Aorta (tissue), 5 donors: ENCODE results near the gene MRTFA. TPM values are rescaled to one million over a fixed set of nuclear protein-coding genes. Genes with fewer than 3 reads are reported as not detected.

Source experiments
- ATAC-seq: fragments of 200-7000 bp; cut with Tn5 transposase; one replicate; pipeline ENCODE4 v1.9.1; 2022; ENCODE audit warnings: moderate library complexity; ENCODE audit not compliant: low FRiP score
- DNase-seq, 2 donors: peaks; one replicate each; pipeline ENCODE4 v3.0.0-alpha.2; 2020
- H3K27ac ChIP-seq, 2 donors: one replicate each; pipeline ENCODE4 v1.5.1; 2013; ENCODE audit warnings: low read length in 2 of 2, mild to moderate bottlenecking in 2 of 2, moderate library complexity in 2 of 2, control low read depth in 1 of 2, inconsistent platforms in 1 of 2, low read depth in 1 of 2
- H3K27me3 ChIP-seq, 2 donors: one replicate each; pipeline ENCODE4 v1.6.1; 2013; ENCODE audit warnings: control low read depth in 1 of 2, low read length in 1 of 2, mild to moderate bottlenecking in 1 of 2, moderate library complexity in 1 of 2; ENCODE audit not compliant: insufficient read depth in 2 of 2, control insufficient read depth in 1 of 2
- H3K36me3 ChIP-seq, 2 donors: one replicate each; pipeline ENCODE4 v1.6.1; 2013; ENCODE audit warnings: control low read depth in 1 of 2, low read length in 1 of 2, mild to moderate bottlenecking in 1 of 2; ENCODE audit not compliant: insufficient read depth in 2 of 2, control insufficient read depth in 1 of 2
- H3K4me1 ChIP-seq, 2 donors: one replicate each; pipeline ENCODE4 v1.6.1; 2013; ENCODE audit warnings: low read length in 2 of 2, control low read depth in 1 of 2, mild to moderate bottlenecking in 1 of 2, moderate library complexity in 1 of 2; ENCODE audit not compliant: insufficient read depth in 2 of 2, control insufficient read depth in 1 of 2
- H3K4me3 ChIP-seq, 2 donors: one replicate each; pipeline ENCODE4 v1.5.1; 2013; ENCODE audit warnings: low read length in 2 of 2, control low read depth in 1 of 2, mild to moderate bottlenecking in 1 of 2
- H3K9me3 ChIP-seq: one replicate; pipeline ENCODE4 v1.6.1; 2013; ENCODE audit warnings: mild to moderate bottlenecking, low read length; ENCODE audit not compliant: control insufficient read depth
- WGBS, 2 donors: extraction: QIAGEN DNeasy Blood & Tissue Kit; methylation state at CpG; one replicate each; pipeline ENCODE4 v1.1.7; 2013; 5-methylcytosine and 5-hydroxymethylcytosine counted together
- intact Hi-C, 2 donors: fragments of 100-400 bp; cut with DNase I; formaldehyde crosslinking; loops; one replicate each; pipeline versions ENCODE4 v1.14.2 to v1.15.0; 2022
- polyA plus RNA-seq, 2 donors: library from polyadenylated mRNA; stranded (reverse); fragments of 200-250 nt; gene quantifications; one replicate each; pipeline ENCODE4 v1.2.3, GENCODE V29; 2013
- total RNA-seq, 2 donors: library from RNA; stranded (reverse); fragmentation: NEBNext Ultra II Directional; extraction: Animal tissue kit (Norgen Biotek cat#: 25700); gene quantifications; one replicate each; pipeline ENCODE4 v1.2.1, GENCODE V29; 2021
- donor health status: healthy with polysubstance abuse.
- donor health status: Bipolar disorder and iron deficiency.
- donor health status: DM: no; HTN: no; CAD: no.
- donor health status: DM: no; HTN: no; CAD: no.
- donor health status: DM: yes; HTN: yes; CAD: no.

The MRTFA gene
- total and polyA plus RNA-seq, 4 donors = 12.9 to 77.4 (median 51.9) TPM

DNA sequence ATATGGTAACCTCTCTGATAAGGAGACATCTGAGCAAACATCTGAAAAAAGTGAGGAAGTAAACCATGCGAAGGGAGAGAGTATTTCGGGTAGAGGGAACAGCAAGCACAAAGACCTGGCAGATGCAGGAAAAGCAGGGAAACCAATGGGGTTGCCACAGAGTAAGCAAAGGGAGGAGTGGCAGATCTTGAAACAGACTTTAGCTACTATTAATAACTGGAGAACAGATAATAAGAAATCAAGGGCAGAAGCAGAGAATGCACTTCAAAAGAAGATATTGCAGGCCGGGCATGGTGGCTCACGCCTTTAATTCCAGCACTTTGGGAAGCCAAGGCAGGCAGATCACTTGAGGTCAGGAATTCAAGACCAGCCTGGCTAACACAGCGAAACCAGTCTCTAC lies 18.1 kb downstream of the MRTFA start:
- WGBS, 2 donors = 92 to 94% methylated on average over 5 of the region's 5 CpGs
- no peak overlapping the region for H3K4me3 ChIP-seq
- no peaks in the 10 kb centered on the region for H3K27me3 ChIP-seq
- ATAC-seq = no peak
- no peak for DNase-seq
- intact Hi-C loops = no loop called here
- H3K9me3 ChIP-seq = no peaks in the 10 kb centered on the region
- no peak overlapping the region for H3K27ac ChIP-seq
- H3K36me3 ChIP-seq = no peaks in the 10 kb centered on the region
- no peaks in the 10 kb centered on the region for H3K4me1 ChIP-seq

- DNase-seq = no peak
- 82 to 84% methylated on average over 5 of the region's 5 CpGs for WGBS, 2 donors
- Histone ChIP-seq H3K4me3 (no peak overlapping the region), H3K36me3 (no peaks in the 10 kb centered on the region), H3K27me3 (no peaks in the 10 kb centered on the region), H3K9me3 (no peaks in the 10 kb centered on the region), H3K27ac (no peak overlapping the region), H3K4me1 (no peaks in the 10 kb centered on the region)
- no peak for ATAC-seq
- intact Hi-C loops = no loop called here
Measured at GRCh38 chr22:40616578-40616977, 19.9 kb downstream of the MRTFA start.

- no peak for DNase-seq
- Histone ChIP-seq H3K36me3 (no peaks in the 10 kb centered on the region), H3K4me3 (no peak overlapping the region), H3K27me3 (no peaks in the 10 kb centered on the region), H3K27ac (no peak overlapping the region), H3K4me1 (no peaks in the 10 kb centered on the region), H3K9me3 (no peaks in the 10 kb centered on the region)
- no peak for ATAC-seq
- intact Hi-C loops = no loop called here
Measured at GRCh38 chr22:40613067-40613466, 23.5 kb downstream of the MRTFA start.

DNA sequence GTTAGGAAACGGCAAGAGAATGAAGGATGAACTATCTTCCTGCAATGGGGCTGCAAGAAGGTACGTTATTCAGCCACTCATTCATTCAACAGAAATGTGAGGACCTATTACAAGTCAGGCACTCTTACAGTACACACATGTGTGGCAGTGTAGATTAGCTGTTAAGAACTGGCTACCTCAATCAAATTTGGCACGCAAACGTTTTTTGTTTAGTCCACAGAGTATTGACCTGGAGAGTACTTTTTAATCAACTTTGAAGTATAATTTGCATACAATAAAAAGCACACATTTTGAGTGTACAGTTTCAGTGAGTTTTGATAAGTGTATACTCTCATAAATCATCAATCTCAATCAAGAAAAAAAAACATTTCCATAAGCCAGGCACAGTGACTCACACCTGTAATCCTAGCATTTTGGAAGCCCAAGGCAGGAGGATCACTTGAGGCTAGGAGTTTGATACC lies 24.2 kb downstream of the MRTFA start:
- no peak for ATAC-seq
- H3K27ac ChIP-seq = no peak overlapping the region
- no peaks in the 10 kb centered on the region for H3K36me3 ChIP-seq
- no peaks in the 10 kb centered on the region for H3K27me3 ChIP-seq
- peaks cover 0 to 2% of the 10 kb centered on the region in 2 donors for H3K4me1 ChIP-seq
- no peaks in the 10 kb centered on the region for H3K9me3 ChIP-seq
- no peak overlapping the region for H3K4me3 ChIP-seq
- no peak for DNase-seq
- 59 to 66% methylated on average over 4 of the region's 4 CpGs for WGBS, 2 donors
- intact Hi-C loops = no loop called here

- H3K4me1 ChIP-seq = peaks cover 0 to 2% of the 10 kb centered on the region in 2 donors
- intact Hi-C loops = no loop called here
- no peak overlapping the region for H3K27ac ChIP-seq
- no peaks in the 10 kb centered on the region for H3K36me3 ChIP-seq
- DNase-seq = no peak
- no peaks in the 10 kb centered on the region for H3K9me3 ChIP-seq
- H3K27me3 ChIP-seq = no peaks in the 10 kb centered on the region
- H3K4me3 ChIP-seq = no peak overlapping the region
- no peak for ATAC-seq
Measured at GRCh38 chr22:40611606-40612005, 24.9 kb downstream of the MRTFA start.

DNA sequence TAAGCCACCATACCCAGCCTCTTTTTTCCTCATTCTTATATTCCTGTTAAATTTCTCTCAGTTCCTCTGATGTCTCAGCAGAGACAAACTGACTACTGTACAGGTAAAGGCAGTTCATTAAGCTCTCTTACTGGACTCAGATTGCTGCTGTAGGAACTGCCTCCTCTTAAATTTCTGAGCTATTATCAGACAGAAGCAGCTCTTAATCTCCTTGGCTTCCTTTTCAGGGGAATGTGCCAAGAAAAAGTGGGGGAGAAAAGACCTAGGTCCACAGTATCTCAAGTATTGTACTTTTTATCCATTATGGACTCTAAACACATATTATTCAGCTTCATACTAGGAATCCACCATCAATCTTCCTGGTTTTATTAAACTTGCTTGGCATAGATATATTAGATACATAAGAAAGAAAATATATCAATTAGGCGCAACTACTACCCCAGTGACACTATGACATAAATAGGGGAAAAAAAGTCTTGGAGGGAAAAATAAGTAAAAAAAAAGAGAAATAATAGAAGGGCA lies 26.1 kb downstream of the MRTFA start:
- peaks cover 0 to 2% of the 10 kb centered on the region in 2 donors for H3K4me1 ChIP-seq
- ATAC-seq (no peak), DNase-seq (no peak)
- H3K27me3 ChIP-seq = no peaks in the 10 kb centered on the region
- 93 to 95% methylated on average over 1 of the region's 1 CpG for WGBS, 2 donors
- no peaks in the 10 kb centered on the region for H3K9me3 ChIP-seq
- no peak overlapping the region for H3K27ac ChIP-seq
- no peak overlapping the region for H3K4me3 ChIP-seq
- intact Hi-C loops = no loop called here
- H3K36me3 ChIP-seq = no peaks in the 10 kb centered on the region

- Histone ChIP-seq H3K4me1 (peaks cover 0 to 2% of the 10 kb centered on the region in 2 donors), H3K9me3 (no peaks in the 10 kb centered on the region), H3K27me3 (no peaks in the 10 kb centered on the region), H3K36me3 (no peaks in the 10 kb centered on the region), H3K4me3 (no peak overlapping the region), H3K27ac (no peak overlapping the region)
- DNase-seq (no peak), ATAC-seq (no peak)
- WGBS, 2 donors = 44 to 49% methylated on average over 3 of the region's 3 CpGs
- intact Hi-C loops = no loop called here
Measured at GRCh38 chr22:40609216-40609615, 27.3 kb downstream of the MRTFA start.

DNA sequence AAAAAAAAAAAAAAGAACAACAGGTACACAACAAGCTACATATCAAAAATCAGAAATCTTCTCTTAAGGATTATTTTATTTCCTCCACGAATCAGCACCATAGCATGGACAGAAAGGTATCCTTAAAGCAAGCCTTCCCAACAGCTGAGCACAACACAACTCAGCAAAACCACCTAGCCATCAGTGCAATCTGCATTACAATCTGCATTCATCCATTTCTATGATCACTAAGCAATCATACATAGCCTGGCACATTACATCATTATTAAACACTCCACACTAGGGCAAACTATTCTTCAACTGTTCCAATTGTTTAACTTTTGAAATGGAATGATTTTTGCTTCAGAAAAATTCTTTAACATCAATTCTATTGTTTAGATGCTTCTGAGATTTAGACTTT lies 29.0 kb downstream of the MRTFA start:
- DNase-seq (no peak), ATAC-seq (no peak)
- H3K9me3 ChIP-seq = no peaks in the 10 kb centered on the region
- WGBS, 2 donors = 81 to 96% methylated on average over 1 of the region's 1 CpG
- intact Hi-C loops = no loop called here
- H3K27ac ChIP-seq = no peak overlapping the region
- no peaks in the 10 kb centered on the region for H3K36me3 ChIP-seq
- peaks cover 0 to 2% of the 10 kb centered on the region in 2 donors for H3K4me1 ChIP-seq
- no peak overlapping the region for H3K4me3 ChIP-seq
- no peaks in the 10 kb centered on the region for H3K27me3 ChIP-seq

- Histone ChIP-seq H3K4me1 (peaks cover 3 to 4% of the 10 kb centered on the region in 2 donors), H3K27ac (no peak overlapping the region), H3K9me3 (no peaks in the 10 kb centered on the region), H3K27me3 (no peaks in the 10 kb centered on the region), H3K36me3 (no peaks in the 10 kb centered on the region), H3K4me3 (no peak overlapping the region)
- intact Hi-C loops = no loop called here
- ATAC-seq (no peak), DNase-seq (no peak)
Measured at GRCh38 chr22:40606306-40606705, 30.2 kb downstream of the MRTFA start.
